Astrocyte (in vitro differentiated cells and primary cell): Measurements from ENCODE around the gene CDH18. TPM values are rescaled to one million over a fixed set of nuclear protein-coding genes. Genes with fewer than 3 reads are reported as not detected.

ENCODE experiments used
- DNase-seq: peaks from one replicate; pipeline ENCODE4 v3.0.0-alpha.2; 2010; ENCODE audit warnings: low read depth
- FAIRE-seq: peaks from 2 replicates; lab custom pipeline; 2011; peaks lifted over from hg19 to GRCh38; lab: Jason Lieb, UNC
- H2AFZ ChIP-seq: 2 replicates; pipeline ENCODE4 v1.6.0; 2012; ENCODE audit warnings: low read depth, low read length, inconsistent platforms
- H3K27ac ChIP-seq: 2 replicates; pipeline ENCODE4 v1.5.1; 2011; ENCODE audit warnings: low read depth, low read length, inconsistent platforms
- H3K27me3 ChIP-seq: 2 replicates; pipeline ENCODE4 v1.6.0; 2011; ENCODE audit warnings: low read length, inconsistent platforms; ENCODE audit not compliant: insufficient read depth
- H3K36me3 ChIP-seq: 2 replicates; pipeline ENCODE4 v1.5.1; 2011; ENCODE audit warnings: low read length, inconsistent platforms; ENCODE audit not compliant: insufficient read depth
- H3K4me1 ChIP-seq: 2 replicates; pipeline ENCODE4 v1.5.1; 2011; ENCODE audit warnings: low read length, inconsistent platforms; ENCODE audit not compliant: insufficient read depth
- H3K4me2 ChIP-seq: 2 replicates; pipeline ENCODE4 v1.6.0; 2012; ENCODE audit warnings: low read length, inconsistent platforms
- H3K4me3 ChIP-seq: 2 replicates; pipeline ENCODE4 v1.5.1; 2011; ENCODE audit warnings: low read depth, mild to moderate bottlenecking, low read length, inconsistent platforms; ENCODE audit not compliant: insufficient read depth
- H3K79me2 ChIP-seq: 2 replicates; pipeline ENCODE4 v1.6.0; 2012; ENCODE audit warnings: mild to moderate bottlenecking, low read length, inconsistent platforms; ENCODE audit not compliant: insufficient read depth
- H3K9ac ChIP-seq: 2 replicates; pipeline ENCODE4 v1.6.0; 2012; ENCODE audit warnings: mild to moderate bottlenecking, low read length, inconsistent platforms
- H3K9me3 ChIP-seq: 2 replicates; pipeline ENCODE4 v1.5.1; 2012; ENCODE audit warnings: low read depth, mild to moderate bottlenecking, low read length, inconsistent platforms; ENCODE audit not compliant: insufficient read depth
- H4K20me1 ChIP-seq: 2 replicates; pipeline ENCODE4 v1.6.0; 2012; ENCODE audit warnings: low read length, inconsistent platforms; ENCODE audit not compliant: insufficient read depth
- H3K27ac Mint-ChIP-seq: one replicate; pipeline ENCODE4 v1.8.0; 2021; ENCODE audit warnings: mild to moderate bottlenecking, mixed read lengths; ENCODE audit not compliant: unreplicated experiment
- H3K27me3 Mint-ChIP-seq: one replicate; pipeline ENCODE4 v1.8.0; 2021; ENCODE audit warnings: low read depth, mixed read lengths; ENCODE audit not compliant: unreplicated experiment
- H3K36me3 Mint-ChIP-seq: one replicate; pipeline ENCODE4 v1.8.0; 2021; ENCODE audit warnings: low read depth, mixed read lengths; ENCODE audit not compliant: unreplicated experiment
- H3K4me1 Mint-ChIP-seq: one replicate; pipeline ENCODE4 v1.8.0; 2021; ENCODE audit warnings: low read depth, mixed read lengths; ENCODE audit not compliant: unreplicated experiment
- H3K4me3 Mint-ChIP-seq: one replicate; pipeline ENCODE4 v1.8.0; 2021; ENCODE audit warnings: mild to moderate bottlenecking, moderate library complexity, mixed read lengths; ENCODE audit not compliant: unreplicated experiment
- H3K9me3 Mint-ChIP-seq: one replicate; pipeline ENCODE4 v1.8.0; 2021; ENCODE audit warnings: mild to moderate bottlenecking, mixed read lengths; ENCODE audit not compliant: unreplicated experiment
- CTCF ChIP-seq: IDR thresholded peaks from 2 replicates; pipeline ENCODE4 v1.5.1; 2011; ENCODE audit warnings: low read depth, mild to moderate bottlenecking, inconsistent platforms, low read length, moderate library complexity; ENCODE audit not compliant: insufficient read depth
- EZH2 ChIP-seq: IDR thresholded peaks from 2 replicates; pipeline ENCODE4 v1.6.1; 2012; ENCODE audit warnings: mild to moderate bottlenecking, low read length, inconsistent platforms; ENCODE audit not compliant: insufficient read depth
- total RNA-seq: library from RNA; stranded (reverse); gene quantifications from 2 replicates; pipeline ENCODE4 v1.2.1, GENCODE V29; 2021

The CDH18 gene
- total RNA-seq, 1 donor from 2014 or later: not detected

GRCh38 chr5:20029266-20029665, 41.3 kb upstream of the CDH18 start:
- no peaks in the 10 kb centered on the region for H3K4me1 Mint-ChIP-seq
- Histone ChIP-seq H3K9me3 (no peaks in the 10 kb centered on the region), H3K9ac (no peak overlapping the region), H3K4me2 (no peak overlapping the region), H2AFZ (no peak overlapping the region), H3K27ac (no peak overlapping the region), H3K4me3 (no peak overlapping the region), H3K36me3 (no peaks in the 10 kb centered on the region), H3K4me1 (no peaks in the 10 kb centered on the region), H3K27me3 (no peaks in the 10 kb centered on the region), H3K79me2 (no peaks in the 10 kb centered on the region), H4K20me1 (no peaks in the 10 kb centered on the region)
- H3K36me3 Mint-ChIP-seq: no peaks in the 10 kb centered on the region
- no peak overlapping the region for H3K4me3 Mint-ChIP-seq
- TF ChIP-seq CTCF: no peak
- no peak for TF ChIP-seq EZH2
- DNase-seq (no peak), FAIRE-seq (no peak)
- no peaks in the 10 kb centered on the region for H3K9me3 Mint-ChIP-seq
- H3K27me3 Mint-ChIP-seq: no peaks in the 10 kb centered on the region
- H3K27ac Mint-ChIP-seq: no peak overlapping the region

GRCh38 chr5:20028506-20028905, 40.5 kb upstream of the CDH18 start:
- no peaks in the 10 kb centered on the region for H3K4me1 Mint-ChIP-seq
- no peak overlapping the region for H3K9ac ChIP-seq
- no peaks in the 10 kb centered on the region for H3K36me3 ChIP-seq
- no peak overlapping the region for H2AFZ ChIP-seq
- no peak overlapping the region for H3K4me3 ChIP-seq
- no peak for TF ChIP-seq CTCF
- TF ChIP-seq EZH2: no peak
- DNase-seq (no peak), FAIRE-seq (no peak)
- H4K20me1 ChIP-seq: no peaks in the 10 kb centered on the region
- no peak overlapping the region for H3K4me2 ChIP-seq
- no peak overlapping the region for H3K27ac ChIP-seq
- no peaks in the 10 kb centered on the region for H3K9me3 Mint-ChIP-seq
- H3K4me3 Mint-ChIP-seq: no peak overlapping the region
- no peaks in the 10 kb centered on the region for H3K79me2 ChIP-seq
- H3K27me3 ChIP-seq: no peaks in the 10 kb centered on the region
- H3K9me3 ChIP-seq: no peaks in the 10 kb centered on the region
- H3K27ac Mint-ChIP-seq: no peak overlapping the region
- H3K27me3 Mint-ChIP-seq: no peaks in the 10 kb centered on the region
- H3K36me3 Mint-ChIP-seq: no peaks in the 10 kb centered on the region
- H3K4me1 ChIP-seq: no peaks in the 10 kb centered on the region

GRCh38 chr5:20023686-20024180, 35.7 kb upstream of the CDH18 start:
- Histone ChIP-seq H3K4me1 (no peaks in the 10 kb centered on the region), H4K20me1 (no peaks in the 10 kb centered on the region), H3K36me3 (no peaks in the 10 kb centered on the region), H3K79me2 (no peaks in the 10 kb centered on the region), H3K4me3 (no peak overlapping the region), H3K27me3 (no peaks in the 10 kb centered on the region), H3K9me3 (no peaks in the 10 kb centered on the region), H3K4me2 (no peak overlapping the region), H3K27ac (no peak overlapping the region), H2AFZ (no peak overlapping the region), H3K9ac (no peak overlapping the region)
- H3K4me3 Mint-ChIP-seq: no peak overlapping the region
- H3K36me3 Mint-ChIP-seq: no peaks in the 10 kb centered on the region
- H3K9me3 Mint-ChIP-seq: peaks cover 3% of the 10 kb centered on the region
- DNase-seq (no peak), FAIRE-seq (no peak)
- TF ChIP-seq EZH2 (no peak), CTCF (no peak)
- no peaks in the 10 kb centered on the region for H3K27me3 Mint-ChIP-seq
- no peaks in the 10 kb centered on the region for H3K4me1 Mint-ChIP-seq
- H3K27ac Mint-ChIP-seq: no peak overlapping the region
